Measurements from ENCODE around the gene POMP. TPM values are rescaled to one million over a fixed set of nuclear protein-coding genes. Genes with fewer than 3 reads are reported as not detected.

The POMP gene
- total RNA-seq, 1 experiment from 2014 or later: 102 TPM

GRCh38 chr13:28628241-28628640 is 30.7 kb upstream of the POMP start:
- WGBS (ENCODE audit: extremely low coverage, insufficient read length, low lambda C conversion rate): 100% methylated on average over 1 of the region's 4 CpGs
- Histone ChIP-seq H3K27ac (ENCODE audit: insufficient read length, low read depth, low read length) (no peak overlapping the region), H2BK120ac (ENCODE audit: low read depth, low read length, poor library complexity, severe bottlenecking) (no peak overlapping the region), H4K91ac (ENCODE audit: insufficient read length, low read depth, low read length) (no peak overlapping the region), H3K4me2 (ENCODE audit: insufficient read depth, insufficient read length, low read length) (no peak overlapping the region), H3K9ac (ENCODE audit: extremely low read depth, insufficient read length, low read length) (no peak overlapping the region), H3K9me3 (ENCODE audit: control insufficient read depth, low read depth, low read length) (no peaks in the 10 kb centered on the region), H3K23me2 (ENCODE audit: insufficient read length, low read depth, low read length, poor library complexity, severe bottlenecking) (no peaks in the 10 kb centered on the region), H2AK5ac (ENCODE audit: insufficient read length, low read length) (no peak overlapping the region), H2BK5ac (ENCODE audit: insufficient read length, low read length) (no peak overlapping the region), H2BK20ac (ENCODE audit: low read depth, low read length, poor library complexity, severe bottlenecking) (no peak overlapping the region), H3K14ac (ENCODE audit: insufficient read depth, low read length) (no peak overlapping the region), H3K4me1 (ENCODE audit: insufficient read depth, low read length) (no peaks in the 10 kb centered on the region), H3K18ac (ENCODE audit: insufficient read length, low read depth, low read length) (no peak overlapping the region), H4K8ac (replicated peaks; ENCODE audit: insufficient read length, low read depth, low read length) (no peak overlapping the region), H3K27me3 (ENCODE audit: insufficient read depth, low read length) (no peaks in the 10 kb centered on the region), H3K4ac (ENCODE audit: low read depth, low read length) (no peak overlapping the region), H3K23ac (ENCODE audit: insufficient read length, low read depth, low read length) (no peak overlapping the region), H2BK12ac (ENCODE audit: insufficient read length, low read depth, low read length) (no peak overlapping the region), H2AFZ (ENCODE audit: low read length) (no peak overlapping the region), H3T11ph (ENCODE audit: low read length) (no peak overlapping the region), H4K20me1 (ENCODE audit: control insufficient read depth, insufficient read depth, insufficient read length) (no peaks in the 10 kb centered on the region), H2BK15ac (ENCODE audit: low read depth, low read length) (no peak overlapping the region), H3K79me1 (ENCODE audit: insufficient read depth, low read depth, low read length, poor library complexity, severe bottlenecking) (no peaks in the 10 kb centered on the region), H3K56ac (ENCODE audit: insufficient read length, low read depth, low read length) (no peak overlapping the region), H4K5ac (ENCODE audit: insufficient read length, low read depth, low read length) (no peak overlapping the region), H3K79me2 (ENCODE audit: insufficient read depth, low read length) (no peaks in the 10 kb centered on the region)
- TF ChIP-seq CTCF (conservative IDR thresholded peaks at IDR 0.05): no peak
- Mint-ChIP-seq H3K27me3 (ENCODE audit: low read depth) (no peaks in the 10 kb centered on the region), H3K9me3 (no peaks in the 10 kb centered on the region), H3K4me1 (peaks cover 17 to 23% of the 10 kb centered on the region in 2 experiments), H3K27ac (no peak overlapping the region), H3K4me3 (no peak overlapping the region), H3K36me3 (ENCODE audit: insufficient read depth in 1 of 3, low read depth in 3 of 3) (no peaks in the 10 kb centered on the region)
- DNase-seq: no peak

Measured in H9 (cell line).